ENCODE measurements around the gene CAMK2N2. TPM values are rescaled to one million over a fixed set of nuclear protein-coding genes. Genes with fewer than 3 reads are reported as not detected.

Gene CAMK2N2
- total RNA-seq, 2 donors from 2014 or later: 0.33 to 1.8 TPM

DNA sequence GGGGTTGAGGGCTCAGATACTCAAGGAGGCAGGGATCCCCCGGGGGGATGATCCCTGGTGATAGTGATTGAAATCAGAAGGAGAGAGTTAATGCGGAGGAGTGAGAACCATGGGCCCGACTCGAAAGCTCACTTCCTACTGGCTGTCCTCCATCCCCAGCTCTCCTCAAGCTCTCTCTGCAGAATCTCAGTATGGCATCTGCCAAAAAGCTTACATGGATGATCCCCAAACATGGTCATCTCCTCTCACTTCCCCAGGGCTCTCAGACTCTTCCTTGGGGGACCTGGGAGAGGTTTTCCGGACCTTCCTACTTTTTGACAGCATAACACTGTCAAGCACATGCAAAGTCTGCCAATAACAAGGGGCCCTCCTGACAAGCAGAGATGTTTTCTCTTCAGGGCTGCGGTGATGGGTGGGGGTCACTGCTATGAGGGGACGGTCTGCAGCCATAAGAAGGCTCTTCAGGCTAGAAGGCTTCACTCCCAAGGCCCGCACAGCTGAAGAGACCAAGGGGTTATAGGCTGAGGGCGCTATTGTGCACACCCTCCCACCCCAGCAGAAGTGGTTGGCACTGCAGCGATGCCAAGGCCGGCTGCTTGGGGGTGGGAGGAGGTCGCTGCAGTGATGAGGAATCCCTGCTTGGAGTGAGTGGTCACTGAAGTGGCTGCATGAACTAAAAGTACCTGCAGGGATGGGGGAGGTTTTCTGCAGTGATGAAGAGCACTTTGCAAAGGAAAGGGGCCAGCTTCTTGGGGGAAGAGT lies 32.8 kb downstream of the CAMK2N2 start:
- H3K36me3 Mint-ChIP-seq (ENCODE audit: low read depth): no peaks in the 10 kb centered on the region
- Histone ChIP-seq H3K27me3 (ENCODE audit: control insufficient read depth, insufficient read depth, low read length, poor library complexity, severe bottlenecking) (peaks cover 91% of the 10 kb centered on the region), H3K27ac (ENCODE audit: low read depth, low read length) (no peak overlapping the region), H3K9me3 (ENCODE audit: control insufficient read depth, low read length) (no peaks in the 10 kb centered on the region), H3K4me1 (ENCODE audit: control insufficient read depth, insufficient read depth, low read length) (no peaks in the 10 kb centered on the region), H3K36me3 (ENCODE audit: control insufficient read depth, insufficient read depth, low read length) (no peaks in the 10 kb centered on the region), H3K4me3 (ENCODE audit: low read length) (no peak overlapping the region), H3K9ac (ENCODE audit: extremely low read depth, low read length, poor library complexity, severe bottlenecking) (no peak overlapping the region)
- H3K4me1 Mint-ChIP-seq: peaks cover 2% of the 10 kb centered on the region
- 50 to 67% methylated on average over 3 to 12 of the region's 12 CpGs for WGBS, 2 experiments (ENCODE audit: insufficient coverage in 1 of 2, insufficient read length in 1 of 2)
- no peak overlapping the region for H3K27ac Mint-ChIP-seq
- H3K4me3 Mint-ChIP-seq: peak overlapping the region; percentile 45
- TF ChIP-seq, protein P1, sequence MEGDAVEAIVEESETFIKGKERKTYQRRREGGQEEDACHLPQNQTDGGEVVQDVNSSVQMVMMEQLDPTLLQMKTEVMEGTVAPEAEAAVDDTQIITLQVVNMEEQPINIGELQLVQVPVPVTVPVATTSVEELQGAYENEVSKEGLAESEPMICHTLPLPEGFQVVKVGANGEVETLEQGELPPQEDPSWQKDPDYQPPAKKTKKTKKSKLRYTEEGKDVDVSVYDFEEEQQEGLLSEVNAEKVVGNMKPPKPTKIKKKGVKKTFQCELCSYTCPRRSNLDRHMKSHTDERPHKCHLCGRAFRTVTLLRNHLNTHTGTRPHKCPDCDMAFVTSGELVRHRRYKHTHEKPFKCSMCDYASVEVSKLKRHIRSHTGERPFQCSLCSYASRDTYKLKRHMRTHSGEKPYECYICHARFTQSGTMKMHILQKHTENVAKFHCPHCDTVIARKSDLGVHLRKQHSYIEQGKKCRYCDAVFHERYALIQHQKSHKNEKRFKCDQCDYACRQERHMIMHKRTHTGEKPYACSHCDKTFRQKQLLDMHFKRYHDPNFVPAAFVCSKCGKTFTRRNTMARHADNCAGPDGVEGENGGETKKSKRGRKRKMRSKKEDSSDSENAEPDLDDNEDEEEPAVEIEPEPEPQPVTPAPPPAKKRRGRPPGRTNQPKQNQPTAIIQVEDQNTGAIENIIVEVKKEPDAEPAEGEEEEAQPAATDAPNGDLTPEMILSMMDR (conservative IDR thresholded peaks at IDR 0.05): no peak
- peaks cover 81% of the 10 kb centered on the region for H3K27me3 Mint-ChIP-seq (ENCODE audit: insufficient read depth)
- DNase-seq: peak; percentile 56
- no peaks in the 10 kb centered on the region for H3K9me3 Mint-ChIP-seq

DNA sequence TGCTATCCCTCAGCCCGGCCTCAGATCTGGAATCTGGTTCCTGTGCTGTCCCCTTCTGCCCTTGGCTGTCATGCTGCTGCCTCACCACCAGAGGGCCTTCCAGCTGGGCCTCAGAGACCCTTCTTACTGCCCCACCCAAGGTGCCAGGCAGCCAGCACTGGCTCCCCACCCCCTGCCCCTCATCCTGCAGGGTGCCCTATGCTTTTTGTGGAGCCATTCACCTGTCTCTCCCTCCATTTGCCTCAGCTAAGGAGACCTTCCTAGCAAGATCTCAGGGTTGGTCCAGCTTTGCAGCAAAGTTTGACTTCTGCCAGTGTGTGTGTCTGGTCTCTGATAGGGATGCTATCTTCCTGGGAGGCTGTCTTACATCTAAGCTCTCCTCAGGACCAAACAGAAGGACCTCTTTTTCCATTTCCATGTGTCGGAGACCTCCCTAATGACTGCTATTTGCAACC lies 33.8 kb downstream of the CAMK2N2 start:
- Histone ChIP-seq H3K4me1 (ENCODE audit: control insufficient read depth, insufficient read depth, low read length) (no peaks in the 10 kb centered on the region), H3K27me3 (ENCODE audit: control insufficient read depth, insufficient read depth, low read length, poor library complexity, severe bottlenecking) (peaks cover 81% of the 10 kb centered on the region), H3K27ac (ENCODE audit: low read depth, low read length) (no peak overlapping the region), H3K4me3 (ENCODE audit: low read length) (no peak overlapping the region), H3K9ac (ENCODE audit: extremely low read depth, low read length, poor library complexity, severe bottlenecking) (no peak overlapping the region), H3K36me3 (ENCODE audit: control insufficient read depth, insufficient read depth, low read length) (no peaks in the 10 kb centered on the region), H3K9me3 (ENCODE audit: control insufficient read depth, low read length) (no peaks in the 10 kb centered on the region)
- peaks cover 2% of the 10 kb centered on the region for H3K4me1 Mint-ChIP-seq
- TF ChIP-seq, protein P1 (conservative IDR thresholded peaks at IDR 0.05): peak; percentile 97
- H3K27ac Mint-ChIP-seq: no peak overlapping the region
- no peaks in the 10 kb centered on the region for H3K36me3 Mint-ChIP-seq (ENCODE audit: low read depth)
- 78 to 100% methylated on average over 1 to 2 of the region's 2 CpGs for WGBS, 2 experiments (ENCODE audit: insufficient coverage in 1 of 2, insufficient read length in 1 of 2)
- peaks cover 73% of the 10 kb centered on the region for H3K27me3 Mint-ChIP-seq (ENCODE audit: insufficient read depth)
- H3K4me3 Mint-ChIP-seq: no peak overlapping the region
- peak; percentile 86 for DNase-seq
- H3K9me3 Mint-ChIP-seq: no peaks in the 10 kb centered on the region

DNA sequence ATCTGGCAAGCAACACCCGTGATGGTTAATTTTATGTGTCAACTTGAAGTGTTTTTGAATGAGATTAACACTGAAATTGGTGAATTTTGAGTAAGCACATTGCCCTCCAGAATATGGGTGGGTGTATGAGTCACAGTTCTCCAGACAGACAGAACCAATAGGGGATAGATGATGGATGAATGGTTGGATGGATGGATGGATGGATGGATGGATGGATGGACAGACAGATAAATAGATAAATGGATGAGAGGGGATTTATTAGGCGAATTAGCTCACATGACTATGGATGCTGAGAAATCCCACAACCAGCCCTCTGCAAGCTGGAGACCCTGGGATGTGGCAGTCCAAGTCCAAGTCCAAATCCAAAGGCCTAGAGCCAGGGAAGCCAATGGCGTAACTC lies 37.4 kb downstream of the CAMK2N2 start:
- H3K36me3 Mint-ChIP-seq (ENCODE audit: low read depth): no peaks in the 10 kb centered on the region

More for the DNA sequence above, 37.4 kb downstream of the CAMK2N2 start:
- DNase-seq: no peak
- H3K9me3 ChIP-seq (ENCODE audit: control insufficient read depth, low read length): no peaks in the 10 kb centered on the region
- H3K27ac Mint-ChIP-seq: no peak overlapping the region
- TF ChIP-seq, protein P1 (conservative IDR thresholded peaks at IDR 0.05): no peak
- H3K9me3 Mint-ChIP-seq: no peaks in the 10 kb centered on the region
- no peaks in the 10 kb centered on the region for H3K4me1 Mint-ChIP-seq
- no peak overlapping the region for H3K27ac ChIP-seq (ENCODE audit: low read depth, low read length)
- no peaks in the 10 kb centered on the region for H3K36me3 ChIP-seq (ENCODE audit: control insufficient read depth, insufficient read depth, low read length)
- no peak overlapping the region for H3K9ac ChIP-seq (ENCODE audit: extremely low read depth, low read length, poor library complexity, severe bottlenecking)
- peaks cover 43% of the 10 kb centered on the region for H3K27me3 Mint-ChIP-seq (ENCODE audit: insufficient read depth)
- H3K4me3 Mint-ChIP-seq: no peak overlapping the region
- no peaks in the 10 kb centered on the region for H3K4me1 ChIP-seq (ENCODE audit: control insufficient read depth, insufficient read depth, low read length)
- no peak overlapping the region for H3K4me3 ChIP-seq (ENCODE audit: low read length)
- 79 to 84% methylated on average over 3 of the region's 3 CpGs for WGBS, 2 experiments (ENCODE audit: insufficient coverage in 1 of 2, insufficient read length in 1 of 2)
- peaks cover 50% of the 10 kb centered on the region for H3K27me3 ChIP-seq (ENCODE audit: control insufficient read depth, insufficient read depth, low read length, poor library complexity, severe bottlenecking)
